Fibroblast of pulmonary artery (primary cell): ENCODE results near the gene DLG5.

Source experiments
- DNase-seq: peaks from one replicate; pipeline ENCODE4 v3.0.0-alpha.2; 2010; ENCODE audit warnings: low read depth
- H3K4me3 ChIP-seq: replicated peaks from 2 replicates; pipeline ENCODE4 v1.5.1; 2011; ENCODE audit warnings: low read depth, mild to moderate bottlenecking, control low read depth, low read length, moderate library complexity
- CTCF ChIP-seq: IDR thresholded peaks from 2 replicates; pipeline ENCODE4 v1.5.1; 2011; ENCODE audit warnings: mild to moderate bottlenecking, control low read depth, low read length, inconsistent platforms; ENCODE audit errors: missing control alignments

The DLG5 gene

GRCh38 chr10:77853256-77853655, 73.3 kb downstream of the DLG5 start:
- TF ChIP-seq CTCF, result no peak
- DNase-seq, result no peak
- H3K4me3 ChIP-seq, result no peak overlapping the region

- TF ChIP-seq CTCF, result no peak
- H3K4me3 ChIP-seq, result no peak overlapping the region
- DNase-seq, result no peak
These were observed 75.8 kb downstream of the DLG5 start for GRCh38 chr10:77850620-77851231.

GRCh38 chr10:77849039-77849664, 77.4 kb downstream of the DLG5 start:
- DNase-seq, result no peak
- no peak overlapping the region for H3K4me3 ChIP-seq
- no peak for TF ChIP-seq CTCF

- peak; percentile 72 for DNase-seq
- no peak overlapping the region for H3K4me3 ChIP-seq
- peak; percentile 95 for TF ChIP-seq CTCF
These were observed 79.7 kb downstream of the DLG5 start for GRCh38 chr10:77846718-77847311.

GRCh38 chr10:77845451-77845850, 81.1 kb downstream of the DLG5 start:
- no peak for TF ChIP-seq CTCF
- DNase-seq, result no peak
- H3K4me3 ChIP-seq, result no peak overlapping the region

GRCh38 chr10:77844713-77845445, 81.7 kb downstream of the DLG5 start:
- peak; percentile 57 for DNase-seq
- H3K4me3 ChIP-seq, result no peak overlapping the region
- TF ChIP-seq CTCF, result no peak
